IPS DF 6.9 (cell line): ENCODE results near the gene AIMP2.
"Not testable (repeated sequence)": the region's sequence is repeated elsewhere in the genome, so short reads cannot be mapped to it uniquely, and the experiment has no call there.

Experiments
- DNase-seq: peaks from one replicate; pipeline ENCODE4 v3.0.0-alpha.2; 2013; ENCODE audit warnings: low read depth, low spot score
- H3K27ac ChIP-seq: one replicate; pipeline ENCODE4 v1.5.1; 2013; ENCODE audit warnings: low read length, control low read depth
- H3K27me3 ChIP-seq: 2 replicates; pipeline ENCODE4 v1.6.1; 2013; ENCODE audit warnings: mild to moderate bottlenecking, low read length; ENCODE audit not compliant: control insufficient read depth, insufficient read depth
- H3K36me3 ChIP-seq: 2 replicates; pipeline ENCODE4 v1.6.1; 2013; ENCODE audit warnings: low read length; ENCODE audit not compliant: control insufficient read depth, insufficient read depth
- H3K4me1 ChIP-seq: 2 replicates; pipeline ENCODE4 v1.6.1; 2013; ENCODE audit warnings: low read length; ENCODE audit not compliant: control insufficient read depth, insufficient read depth
- H3K4me3 ChIP-seq: 2 replicates; pipeline ENCODE4 v1.5.1; 2013; ENCODE audit warnings: mild to moderate bottlenecking, low read length
- H3K9me3 ChIP-seq: 2 replicates; pipeline ENCODE4 v1.6.1; 2013; ENCODE audit warnings: low read length, inconsistent platforms; ENCODE audit not compliant: control insufficient read depth, insufficient read depth
- WGBS: extraction: QIAGEN DNeasy Blood & Tissue Kit; methylation state at CpG from one replicate; pipeline ENCODE4 v1.1.7; 2013; ENCODE audit warnings: mixed read lengths, missing lambda C conversion rate; ENCODE audit not compliant: insufficient read length, insufficient coverage; 5-methylcytosine and 5-hydroxymethylcytosine counted together

The AIMP2 gene

DNA sequence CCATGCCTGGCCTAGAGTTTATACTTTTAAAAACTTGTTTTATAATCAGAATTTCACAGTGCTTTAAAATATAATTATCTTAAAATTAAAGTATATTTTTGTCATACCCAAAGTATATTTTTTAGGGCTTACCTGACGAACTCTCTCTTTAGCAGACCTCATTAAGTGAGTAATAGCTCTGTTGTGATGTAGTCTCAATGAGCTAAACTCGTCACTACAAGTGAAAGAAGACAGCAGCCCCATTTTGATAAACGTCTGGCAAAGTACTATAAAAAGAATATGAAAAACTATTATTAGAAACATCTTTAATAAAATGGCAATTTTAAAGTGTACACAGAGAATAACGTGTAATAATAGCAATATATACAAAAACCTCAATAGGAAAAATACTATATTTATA lies 40.7 kb downstream of the AIMP2 start:
- no peak overlapping the region for H3K27ac ChIP-seq
- no CpG with 5 or more reads among the region's 4 CpGs for WGBS
- no peak for DNase-seq
- no peaks in the 10 kb centered on the region for H3K9me3 ChIP-seq
- H3K36me3 ChIP-seq: peaks cover 6% of the 10 kb centered on the region; the same call in 1 of the 2 replicates
- no peak overlapping the region for H3K4me3 ChIP-seq
- H3K27me3 ChIP-seq: no peaks in the 10 kb centered on the region
- H3K4me1 ChIP-seq: no peaks in the 10 kb centered on the region

DNA sequence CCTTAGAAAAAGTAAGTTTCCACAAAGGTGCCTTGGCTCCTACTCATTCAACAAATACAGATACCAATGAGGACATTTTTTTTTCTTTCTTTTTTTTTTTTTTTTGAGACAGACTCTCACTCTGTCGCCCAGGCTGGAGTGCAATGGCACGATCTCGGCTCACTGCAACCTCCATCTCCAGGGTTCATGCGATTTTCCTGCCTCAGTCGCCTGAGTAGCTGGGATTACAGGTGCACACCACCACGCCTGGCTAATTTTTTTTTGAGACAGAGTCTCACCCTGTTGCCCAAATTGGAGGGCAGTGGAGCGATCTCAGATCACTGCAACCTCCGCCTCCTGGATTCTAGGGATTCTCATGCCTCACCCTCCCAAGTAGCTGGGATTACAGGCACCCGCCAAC lies 42.1 kb downstream of the AIMP2 start:
- H3K4me3 ChIP-seq, DNase-seq, H3K36me3 ChIP-seq, H3K27me3 ChIP-seq, H3K9me3 ChIP-seq, H3K27ac ChIP-seq, H3K4me1 ChIP-seq: not testable (repeated sequence)
- WGBS: no CpG with 5 or more reads among the region's 9 CpGs

DNA sequence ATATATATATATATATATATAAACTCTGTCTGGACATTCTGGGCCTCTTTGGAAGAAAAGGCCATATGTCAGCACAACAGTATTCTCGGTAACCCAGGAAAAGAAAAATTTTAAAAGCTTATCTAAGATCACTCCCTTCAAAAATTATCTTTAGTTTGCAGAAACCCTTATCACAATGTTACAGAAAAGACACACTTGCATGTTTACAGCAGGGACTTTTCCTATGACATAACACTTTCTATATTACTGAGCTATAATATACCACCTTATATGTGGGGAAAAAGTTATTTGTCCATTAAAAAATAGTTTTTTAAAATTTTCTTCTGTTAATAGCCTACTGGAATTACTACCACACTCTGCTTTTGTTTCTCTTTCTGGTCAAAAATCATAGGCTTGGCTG lies 47.5 kb downstream of the AIMP2 start:
- WGBS: no CpG with 5 or more reads among the region's 1 CpG
- Histone ChIP-seq H3K4me3 (no peak overlapping the region), H3K36me3 (0 out of 2 replicates have a peak, but pooled peaks cover 3% of the 10 kb centered on the region), H3K9me3 (no peaks in the 10 kb centered on the region), H3K4me1 (no peaks in the 10 kb centered on the region), H3K27ac (no peak overlapping the region), H3K27me3 (no peaks in the 10 kb centered on the region)
- no peak for DNase-seq

DNA sequence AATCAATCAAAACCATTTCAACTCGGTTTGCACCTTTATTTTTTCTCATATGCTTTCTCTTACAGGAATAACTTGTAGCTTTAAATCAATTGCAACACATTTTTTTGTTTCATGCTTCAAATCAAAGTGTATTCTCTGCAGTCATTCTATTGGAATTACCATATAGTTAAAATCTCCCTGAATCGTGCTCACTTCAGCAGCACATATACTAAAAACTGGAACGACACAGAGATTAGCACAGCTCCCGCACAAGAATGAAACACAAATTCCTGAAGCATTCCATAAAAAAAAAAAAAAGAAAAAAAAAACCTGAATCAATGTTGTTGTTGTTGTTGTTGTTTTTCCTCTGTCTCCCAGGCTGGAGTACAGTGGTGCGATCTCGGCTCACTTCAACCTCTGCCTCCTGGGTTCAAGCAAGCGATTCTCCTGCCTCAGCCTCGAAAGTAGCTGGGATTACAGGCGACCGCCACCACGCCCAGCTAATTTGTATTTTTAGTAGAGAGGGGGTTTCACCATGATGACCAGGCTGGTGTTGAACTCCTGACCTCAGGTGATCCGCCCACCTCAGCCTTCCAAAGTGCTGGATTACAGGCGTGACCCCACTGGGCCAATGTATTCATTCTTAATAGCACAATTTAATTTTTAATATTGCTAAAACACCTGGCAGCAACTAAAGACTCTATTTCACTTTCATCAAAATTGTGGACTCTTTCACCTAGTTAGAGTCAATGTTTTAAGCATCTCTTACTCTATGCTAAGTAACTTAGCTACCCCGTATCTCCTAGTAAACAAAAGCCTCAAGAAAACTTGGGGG lies 48.5 kb downstream of the AIMP2 start:
- no peaks in the 10 kb centered on the region for H3K9me3 ChIP-seq
- no peaks in the 10 kb centered on the region for H3K27me3 ChIP-seq
- no peak overlapping the region for H3K27ac ChIP-seq
- 0 out of 2 replicates have a peak, but pooled peaks cover 3% of the 10 kb centered on the region for H3K36me3 ChIP-seq
- no peaks in the 10 kb centered on the region for H3K4me1 ChIP-seq
- H3K4me3 ChIP-seq: no peak overlapping the region; the same call in 1 of the 2 replicates
- DNase-seq: no peak
- no CpG with 5 or more reads among the region's 14 CpGs for WGBS

DNA sequence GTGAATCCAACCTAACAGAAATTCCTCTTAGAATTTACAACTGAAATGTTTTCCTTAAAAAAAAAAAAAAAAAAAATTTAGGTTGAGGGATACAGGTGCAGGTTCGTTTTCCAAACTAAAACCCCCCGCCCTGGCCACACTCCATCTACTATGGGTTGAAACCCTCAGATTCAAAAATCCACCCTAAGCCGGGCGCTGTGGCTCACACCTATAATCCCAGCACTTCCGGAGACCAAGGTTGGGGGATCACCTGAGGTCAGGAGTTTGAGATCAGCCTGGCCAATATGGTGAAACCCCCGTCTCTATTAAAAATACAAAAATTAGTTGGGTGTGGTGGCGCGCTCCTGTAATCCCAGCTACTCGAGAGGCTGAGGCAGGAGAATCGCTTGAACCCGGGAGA lies 50.9 kb downstream of the AIMP2 start:
- not testable (repeated sequence) for H3K36me3 ChIP-seq, H3K27ac ChIP-seq, H3K9me3 ChIP-seq, DNase-seq, H3K27me3 ChIP-seq, H3K4me3 ChIP-seq, H3K4me1 ChIP-seq
- WGBS: no CpG with 5 or more reads among the region's 11 CpGs

DNA sequence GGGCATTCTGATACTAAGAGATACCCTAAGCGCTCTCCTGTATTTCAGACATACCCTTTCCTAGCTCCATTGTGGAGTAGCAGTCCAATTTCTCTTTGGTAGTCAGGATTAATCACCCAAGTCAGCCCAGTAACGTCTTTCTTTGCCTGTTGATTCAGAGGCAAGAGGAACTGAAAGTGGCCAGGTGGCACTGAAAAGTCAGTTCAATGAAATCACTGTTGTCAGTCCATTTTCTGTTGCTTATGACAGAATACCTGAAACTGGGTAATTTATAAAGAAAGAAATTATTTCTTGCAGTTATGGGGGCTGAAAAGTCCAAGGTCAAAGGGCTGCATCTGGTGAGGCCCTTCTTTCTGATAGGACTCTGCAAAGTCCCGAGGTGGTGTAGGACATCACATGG lies 62.3 kb downstream of the AIMP2 start:
- no CpG with 5 or more reads among the region's 3 CpGs for WGBS
- H3K9me3 ChIP-seq: no peaks in the 10 kb centered on the region

More for the DNA sequence above, 62.3 kb downstream of the AIMP2 start:
- no peak for DNase-seq
- Histone ChIP-seq H3K27ac (no peak overlapping the region), H3K36me3 (no peaks in the 10 kb centered on the region), H3K4me3 (no peak overlapping the region), H3K4me1 (no peaks in the 10 kb centered on the region), H3K27me3 (no peaks in the 10 kb centered on the region)
